H1 (cell line): ENCODE results near the gene SLIT3. TPM values are rescaled to one million over a fixed set of nuclear protein-coding genes. Genes with fewer than 3 reads are reported as not detected.

Source experiments
- CTCF ChIA-PET: fragments of 300-600 bp; sonication (Branson Sonifier 250); formaldehyde crosslinking; loops from one replicate; lab custom pipeline; 2021; ENCODE audit not compliant: partially characterized antibody; lab: Charles Lee
- POLR2A ChIA-PET: fragments of 300-600 bp; sonication (Branson Sonifier 250); formaldehyde crosslinking; loops from one replicate; lab custom pipeline; 2021; ENCODE audit warnings: inconsistent platforms; ENCODE audit not compliant: partially characterized antibody; lab: Charles Lee
- DNase-seq, 2 experiments: peaks; one replicate each; pipeline versions ENCODE4 v3.0.0 to v3.0.0-alpha.2; 2010 to 2022; ENCODE audit warnings: low spot score in 2 of 2, low read depth in 1 of 2, mixed read lengths in 1 of 2
- FAIRE-seq: peaks from 2 replicates; lab custom pipeline; 2011; peaks lifted over from hg19 to GRCh38; lab: Jason Lieb, UNC
- H2AFZ ChIP-seq: 2 replicates; pipeline ENCODE4 v1.8.1; 2012; ENCODE audit warnings: low read length, inconsistent platforms
- H2AK5ac ChIP-seq: 2 replicates; pipeline ENCODE4 v1.6.1; 2013; ENCODE audit warnings: low read depth, low read length
- H2BK120ac ChIP-seq: replicated peaks from 2 replicates; pipeline ENCODE3; 2013; ENCODE audit warnings: low read depth, low read length, inconsistent platforms
- H2BK12ac ChIP-seq: 2 replicates; pipeline ENCODE4 v1.6.1; 2013; ENCODE audit warnings: low read depth, low read length
- H2BK15ac ChIP-seq: 2 replicates; pipeline ENCODE4 v1.6.1; 2013; ENCODE audit warnings: low read length
- H2BK20ac ChIP-seq: 2 replicates; pipeline ENCODE4 v1.6.1; 2013; ENCODE audit warnings: low read length
- H2BK5ac ChIP-seq: 2 replicates; pipeline ENCODE4 v1.6.1; 2013; ENCODE audit warnings: low read depth, low read length
- H3K14ac ChIP-seq: 2 replicates; pipeline ENCODE4 v1.6.1; 2013; ENCODE audit warnings: inconsistent platforms; ENCODE audit not compliant: insufficient read length
- H3K18ac ChIP-seq: 2 replicates; pipeline ENCODE4 v1.6.1; 2013; ENCODE audit warnings: low read length; ENCODE audit errors: extremely low read depth
- H3K23ac ChIP-seq: 2 replicates; pipeline ENCODE4 v1.6.1; 2013; ENCODE audit warnings: inconsistent platforms; ENCODE audit not compliant: insufficient read length
- H3K23me2 ChIP-seq: 2 replicates; pipeline ENCODE4 v1.6.1; 2013; ENCODE audit warnings: low read depth, low read length
- H3K27ac ChIP-seq: 2 replicates; pipeline ENCODE4 v1.6.1; 2011; ENCODE audit warnings: low read depth, low read length, inconsistent platforms
- H3K27me3 ChIP-seq, 4 experiments: replicated peaks in 1 of 4; 1 replicate in 1 of 4; 2 replicates in 3 of 4; pipeline versions ENCODE4 v1.6.1 to v1.8.1; 2011 to 2013; ENCODE audit warnings: low read length in 3 of 4, mild to moderate bottlenecking in 3 of 4, inconsistent platforms in 2 of 4, mixed read lengths in 2 of 4, moderate library complexity in 1 of 4; ENCODE audit not compliant: control insufficient read depth in 3 of 4, insufficient read depth in 3 of 4; ENCODE audit errors: extremely low read depth in 1 of 4
- H3K36me3 ChIP-seq, 4 experiments: 2 replicates each; pipeline versions ENCODE4 v1.6.1 to v1.8.1; 2011 to 2013; ENCODE audit warnings: mild to moderate bottlenecking in 4 of 4, low read length in 3 of 4, moderate library complexity in 2 of 4, control low read depth in 1 of 4, inconsistent platforms in 1 of 4; ENCODE audit not compliant: insufficient read depth in 4 of 4, control insufficient read depth in 2 of 4
- H3K4ac ChIP-seq: replicated peaks from 2 replicates; pipeline ENCODE3; 2013; ENCODE audit warnings: low read length, low read depth, mixed read lengths, inconsistent platforms; ENCODE audit not compliant: insufficient read length
- H3K4me1 ChIP-seq, 4 experiments: replicated peaks in 1 of 4; 1 replicate in 1 of 4; 2 replicates in 3 of 4; pipeline versions ENCODE4 v1.6.1 to v1.8.1; 2011 to 2013; ENCODE audit warnings: low read length in 3 of 4, inconsistent platforms in 2 of 4, mixed read lengths in 1 of 4; ENCODE audit not compliant: insufficient read depth in 4 of 4, control insufficient read depth in 3 of 4
- H3K4me2 ChIP-seq, 2 experiments: 2 replicates each; pipeline versions ENCODE4 v1.6.1 to v1.8.1; 2011 to 2013; ENCODE audit warnings: low read depth in 2 of 2, low read length in 2 of 2, control low read depth in 1 of 2, inconsistent platforms in 1 of 2, mild to moderate bottlenecking in 1 of 2; ENCODE audit not compliant: insufficient read depth in 1 of 2
- H3K4me3 ChIP-seq, 4 experiments: fragments of 200-600, 300-600 bp in 1 of 4; sonication (generic), shearing (Covaris generic), sonication (Bioruptor Twin) in 1 of 4; 2 replicates each; pipeline versions ENCODE4 v1.5.1 to v1.8.1; 2011 to 2016; ENCODE audit warnings: low read length in 4 of 4, low read depth in 3 of 4, control low read depth in 2 of 4, inconsistent platforms in 2 of 4, mild to moderate bottlenecking in 2 of 4, mixed read lengths in 1 of 4, moderate library complexity in 1 of 4; ENCODE audit not compliant: insufficient read depth in 2 of 4; ENCODE audit errors: extremely low read depth in 1 of 4
- H3K56ac ChIP-seq: replicated peaks from 2 replicates; pipeline ENCODE3; 2013; ENCODE audit warnings: low read depth, mild to moderate bottlenecking, mixed read lengths, low read length, inconsistent platforms; ENCODE audit not compliant: insufficient read length
- H3K79me1 ChIP-seq: 2 replicates; pipeline ENCODE4 v1.6.1; 2013; ENCODE audit warnings: low read depth, low read length, control low read depth
- H3K79me2 ChIP-seq, 2 experiments: 2 replicates each; pipeline versions ENCODE4 v1.6.1 to v1.8.1; 2012 to 2013; ENCODE audit warnings: low read length in 2 of 2, mild to moderate bottlenecking in 2 of 2, inconsistent platforms in 1 of 2; ENCODE audit not compliant: insufficient read depth in 2 of 2, control insufficient read depth in 1 of 2
- H3K9ac ChIP-seq, 4 experiments: replicated peaks in 1 of 4; 1 replicate in 1 of 4; 2 replicates in 3 of 4; pipeline versions ENCODE4 v1.6.1 to v1.8.1; 2011 to 2013; ENCODE audit warnings: low read depth in 3 of 4, low read length in 3 of 4, control low read depth in 2 of 4, mild to moderate bottlenecking in 2 of 4, moderate library complexity in 2 of 4, inconsistent platforms in 1 of 4; ENCODE audit errors: extremely low read depth in 1 of 4
- H3K9me3 ChIP-seq, 2 experiments: 2 replicates each; pipeline versions ENCODE4 v1.6.1 to v1.8.1; 2012 to 2013; ENCODE audit warnings: mild to moderate bottlenecking in 2 of 2, moderate library complexity in 2 of 2, control low read depth in 1 of 2, inconsistent platforms in 1 of 2, low read depth in 1 of 2, low read length in 1 of 2, mixed read lengths in 1 of 2; ENCODE audit not compliant: insufficient read depth in 2 of 2
- H4K20me1 ChIP-seq, 2 experiments: replicated peaks in 1 of 2; 2 replicates each; pipeline versions ENCODE3 to v1.8.1; 2011 to 2013; ENCODE audit warnings: inconsistent platforms in 2 of 2, low read length in 2 of 2, mild to moderate bottlenecking in 1 of 2; ENCODE audit not compliant: insufficient read depth in 2 of 2, control insufficient read depth in 1 of 2
- H4K5ac ChIP-seq: 2 replicates; pipeline ENCODE4 v1.6.1; 2013; ENCODE audit warnings: low read length, low read depth, mixed read lengths, inconsistent platforms; ENCODE audit not compliant: insufficient read length
- H4K8ac ChIP-seq: 2 replicates; pipeline ENCODE4 v1.8.0; 2013; ENCODE audit warnings: mild to moderate bottlenecking, moderate library complexity, low read length, inconsistent platforms; ENCODE audit not compliant: insufficient read depth; ENCODE audit errors: extremely low read depth
- H4K91ac ChIP-seq: replicated peaks from 2 replicates; pipeline ENCODE3; 2013; ENCODE audit warnings: low read length, mixed read lengths, inconsistent platforms; ENCODE audit not compliant: insufficient read length
- SRF ChIP-seq: IDR thresholded peaks from 2 replicates; pipeline ENCODE4 v1.6.1; 2011; ENCODE audit warnings: mild to moderate bottlenecking, low read depth, low read length, moderate library complexity
- TCF12 ChIP-seq: IDR thresholded peaks from 2 replicates; pipeline ENCODE4 v1.6.1; 2011; ENCODE audit warnings: low read depth, mild to moderate bottlenecking, low read length
- WGBS, 2 experiments: shearing (Covaris generic) in 1 of 2; methylation state at CpG; one replicate each; pipeline versions ENCODE4 v1.1.6 to v1.1.7; 2013 to 2015; ENCODE audit warnings: low lambda C conversion rate in 2 of 2, mixed read lengths in 2 of 2, inconsistent platforms in 1 of 2, low coverage in 1 of 2, missing lambda C conversion rate in 1 of 2; ENCODE audit not compliant: insufficient replicate concordance in 2 of 2, insufficient coverage in 1 of 2, insufficient read length in 1 of 2; ENCODE audit errors: extremely low coverage in 1 of 2, missing lambda C conversion rate in 1 of 2; 5-methylcytosine and 5-hydroxymethylcytosine counted together
- polyA plus RNA-seq, 7 experiments: library from polyadenylated mRNA; depleted of rRNA in 3 of 7; stranded (reverse) in 5 of 7; unstranded in 2 of 7; fragments of >200 nt in 5 of 7; fragments of 200-250 nt in 2 of 7; gene quantifications; 1 replicate in 5 of 7; 2 replicates in 1 of 7; 4 replicates in 1 of 7; pipeline versions ENCODE4 v1.2.1 to v1.2.3, GENCODE V29; 2011 to 2013; ENCODE audit warnings: missing spikeins in 2 of 7, mixed read lengths in 2 of 7
- total RNA-seq: library from RNA; stranded (reverse); fragmentation: NEBNext Ultra II Directional; extraction: Animal tissue kit (Norgen Biotek cat#: 25700); gene quantifications from 2 replicates; pipeline ENCODE4 v1.2.1, GENCODE V29; 2021

Gene SLIT3
- total and polyA plus RNA-seq, 2 of the 8 experiments (the other 6 are each of a cell fraction or from before 2014, with no cell fraction given), result 1.1 to 1.2 TPM

DNA sequence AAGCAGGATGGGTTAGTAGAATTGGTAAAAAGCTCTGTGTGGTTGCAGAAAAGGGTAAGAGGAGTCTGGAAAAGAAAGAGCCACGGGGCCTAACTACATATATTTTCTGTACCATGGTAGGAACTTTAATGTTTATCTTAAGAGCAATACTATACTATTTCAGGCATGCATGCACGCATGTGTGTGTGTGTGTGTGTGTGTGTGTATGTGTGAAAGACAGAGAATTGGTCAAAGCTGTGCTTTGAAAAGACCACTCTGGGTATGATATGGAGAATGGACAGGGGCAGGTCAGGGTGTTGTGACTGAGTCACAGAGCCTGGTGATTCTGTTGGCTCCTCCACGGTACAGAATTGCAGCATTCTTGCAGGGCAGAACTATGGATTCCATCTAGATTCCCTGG lies 339.3 kb downstream of the SLIT3 start:
- no peak for TF ChIP-seq TCF12
- no peak for TF ChIP-seq SRF

More for the DNA sequence above, 339.3 kb downstream of the SLIT3 start:
- Histone ChIP-seq H3K9me3 (no peaks in the 10 kb centered on the region), H3K4ac (no peak overlapping the region), H4K20me1 (no peaks in the 10 kb centered on the region), H3K14ac (no peak overlapping the region), H3K56ac (no peak overlapping the region), H3K18ac (no peak overlapping the region), H3K27ac (no peak overlapping the region), H3K27me3 (no peaks in the 10 kb centered on the region; a peak in 1 of 7 replicates), H2AFZ (no peak overlapping the region), H2BK15ac (no peak overlapping the region), H4K5ac (no peak overlapping the region), H3K79me2 (no peaks in the 10 kb centered on the region), H4K8ac (no peak overlapping the region), H3K23ac (no peak overlapping the region), H3K79me1 (no peaks in the 10 kb centered on the region), H3K4me3 (no peak overlapping the region), H3K4me2 (no peak overlapping the region), H4K91ac (no peak overlapping the region), H2BK5ac (no peak overlapping the region), H3K4me1 (peaks cover 0 to 3% (median 1%) of the 10 kb centered on the region in 4 experiments; a peak in 1 of 7 replicates), H2BK12ac (no peak overlapping the region), H3K36me3 (no peaks in the 10 kb centered on the region), H3K23me2 (no peaks in the 10 kb centered on the region; the same call in 1 of the 2 replicates), H2BK20ac (no peak overlapping the region), H2BK120ac (no peak overlapping the region), H3K9ac (no peak overlapping the region), H2AK5ac (no peak overlapping the region)
- CTCF ChIA-PET, result interaction anchor here (0.6 to 2.0 kb wide), 5 partner anchors 14 to 268 kb away, joined by 3 to 8 read pairs (median 5); no protein-coding TSS in a partner anchor
- DNase-seq (no peak), FAIRE-seq (no peak)
- POLR2A ChIA-PET, result no interaction called here
- whole genome bisulfite sequencing, 2 experiments, result 88% methylated on average over 3 of the region's 3 CpGs; no CpG with 5 or more reads in 1 of the 2 experiments
